Stimulated activated CD4-positive, alpha-beta T cell treated with anti-CD3 and anti-CD28 coated beads, Interleukin-1b, Interleukin-23, amount 100 ng/mL, for 4 hours (primary cell): Measurements from ENCODE around the gene TVP23A.

ENCODE experiments used
- DNase-seq, 2 donors: peaks; one replicate each; pipeline ENCODE4 v3.0.0-alpha.2; 2020; ENCODE audit warnings: low read depth in 2 of 2

TVP23A gene

GRCh38 chr16:10817963-10818941 lies at the start of gene TVP23A:
Gene TVP23A (minus strand): TSS chr16:10818794. CDS start chr16:10818493, 301 bp downstream.
- DNase-seq: no peak

- no peak for DNase-seq
Measured at GRCh38 chr16:10868104-10868595, 49.6 kb upstream of the TVP23A start.

GRCh38 chr16:10867199-10867598 lies 48.6 kb upstream of the TVP23A start:
- no peak for DNase-seq

DNA sequence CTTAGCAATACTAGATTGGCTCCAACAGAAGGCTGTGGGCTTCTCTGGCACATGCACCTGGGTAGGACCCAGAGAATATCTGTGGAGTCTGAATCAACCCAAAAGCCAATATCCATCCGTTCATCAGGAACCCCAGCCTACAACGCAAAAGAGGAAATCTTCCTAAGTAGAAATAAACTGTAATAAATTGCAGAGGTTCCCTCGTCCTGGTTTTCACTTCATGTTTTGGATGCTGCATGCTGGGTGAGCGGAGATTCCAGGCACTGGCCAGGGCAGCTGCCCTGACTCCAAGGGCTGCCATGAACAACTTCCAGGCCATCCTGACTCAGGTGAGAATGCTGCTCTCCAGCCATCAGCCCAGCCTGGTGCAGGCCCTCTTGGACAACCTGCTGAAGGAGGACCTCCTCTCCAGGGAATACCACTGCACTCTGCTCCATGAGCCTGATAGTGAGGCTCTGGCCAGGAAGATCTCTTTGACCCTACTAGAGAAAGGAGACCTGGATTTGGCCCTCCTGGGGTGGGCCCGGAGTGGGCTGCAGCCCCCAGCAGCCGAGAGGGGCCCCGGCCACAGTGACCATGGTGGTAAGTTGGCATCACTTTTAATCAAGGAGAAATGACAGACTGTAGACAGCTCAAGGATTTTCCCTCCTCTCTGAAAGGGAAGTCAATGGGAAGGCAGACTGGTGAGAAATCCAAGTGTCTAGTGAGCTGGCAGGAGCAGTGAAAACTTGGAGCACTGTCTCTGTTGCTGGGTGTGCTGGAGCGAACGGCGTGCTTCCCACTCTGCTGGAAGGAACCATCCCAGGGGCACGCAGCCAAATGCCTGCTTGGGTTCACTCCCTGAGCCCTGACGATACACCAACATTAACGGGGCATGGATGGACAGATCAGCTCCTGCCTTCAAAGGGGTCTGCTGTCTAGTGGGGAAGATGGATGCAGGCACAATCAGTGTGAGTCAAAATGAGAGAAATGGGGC lies 47.7 kb upstream of the TVP23A start:
- DNase-seq: no peak

- DNase-seq: no peak
Measured at GRCh38 chr16:10862438-10862837, 43.8 kb upstream of the TVP23A start.

DNA sequence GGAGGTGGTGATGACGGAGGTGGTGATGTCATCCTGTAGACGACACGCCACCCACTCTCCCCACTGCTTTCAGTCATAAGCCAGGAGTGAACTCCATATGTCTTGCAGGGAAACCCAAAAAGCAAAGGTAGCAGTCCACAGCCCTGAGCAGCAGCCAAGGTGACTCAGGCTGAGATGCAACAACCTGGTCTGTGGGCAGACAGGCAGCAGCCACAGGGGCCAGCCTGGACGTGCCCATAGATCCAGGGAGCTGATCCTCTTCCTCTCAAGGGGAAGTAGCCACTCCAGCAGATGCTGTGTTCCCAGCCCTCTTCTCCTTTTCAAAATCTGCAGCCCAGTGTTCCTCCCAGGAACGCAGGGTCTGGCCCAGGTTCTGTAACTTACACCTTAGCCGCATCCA lies 41.1 kb upstream of the TVP23A start:
- DNase-seq: no peak

GRCh38 chr16:10859020-10859419 lies 40.4 kb upstream of the TVP23A start:
- DNase-seq: no peak

DNA sequence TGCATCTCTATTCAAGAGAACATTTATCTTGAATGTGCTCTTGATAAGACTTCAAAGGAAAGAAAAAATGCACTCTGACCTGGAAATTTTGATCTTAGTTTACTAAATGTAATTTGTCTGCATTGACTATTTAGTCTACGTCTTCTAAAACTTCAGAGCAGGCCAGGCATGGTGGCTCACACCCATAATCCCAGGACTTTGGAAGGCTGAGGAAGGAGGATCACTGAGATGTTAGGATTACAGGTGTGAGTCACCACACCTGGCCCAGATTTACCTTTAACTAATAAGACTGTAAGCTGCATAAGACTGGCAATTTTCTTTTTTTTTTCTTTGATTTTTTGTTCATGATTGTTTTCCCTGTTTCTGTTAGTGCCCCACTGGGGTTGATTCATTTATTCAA lies 39.6 kb upstream of the TVP23A start:
- DNase-seq: no peak

GRCh38 chr16:10856042-10856441 lies 37.4 kb upstream of the TVP23A start:
- DNase-seq: no peak

- no peak for DNase-seq
Measured at GRCh38 chr16:10852948-10853347, 34.4 kb upstream of the TVP23A start.

- DNase-seq: no peak
Measured at GRCh38 chr16:10852286-10852685, 33.7 kb upstream of the TVP23A start.

DNA sequence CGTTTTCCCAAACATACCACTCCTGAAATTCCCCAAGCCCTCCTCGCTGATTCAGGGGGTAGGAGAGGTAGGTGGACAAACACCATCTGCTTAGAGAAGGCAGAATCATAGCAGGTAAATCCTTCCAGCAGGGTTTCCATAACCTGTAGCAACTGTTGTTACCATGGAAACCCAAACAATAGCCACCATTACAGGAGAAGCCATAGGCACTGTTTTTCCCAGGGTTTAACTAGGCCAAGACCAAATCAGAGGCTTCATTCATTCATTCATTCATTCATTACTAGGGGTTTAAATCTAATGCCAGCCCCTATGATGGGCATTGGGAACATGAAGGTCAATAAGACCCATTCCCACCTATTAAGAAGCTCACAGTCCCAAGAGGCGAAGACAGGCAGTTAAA lies 32.9 kb upstream of the TVP23A start:
- DNase-seq: no peak

- no peak for DNase-seq
Measured at GRCh38 chr16:10850478-10850850, 31.9 kb upstream of the TVP23A start.

GRCh38 chr16:10849736-10850477 lies 31.3 kb upstream of the TVP23A start:
- no peak for DNase-seq

DNA sequence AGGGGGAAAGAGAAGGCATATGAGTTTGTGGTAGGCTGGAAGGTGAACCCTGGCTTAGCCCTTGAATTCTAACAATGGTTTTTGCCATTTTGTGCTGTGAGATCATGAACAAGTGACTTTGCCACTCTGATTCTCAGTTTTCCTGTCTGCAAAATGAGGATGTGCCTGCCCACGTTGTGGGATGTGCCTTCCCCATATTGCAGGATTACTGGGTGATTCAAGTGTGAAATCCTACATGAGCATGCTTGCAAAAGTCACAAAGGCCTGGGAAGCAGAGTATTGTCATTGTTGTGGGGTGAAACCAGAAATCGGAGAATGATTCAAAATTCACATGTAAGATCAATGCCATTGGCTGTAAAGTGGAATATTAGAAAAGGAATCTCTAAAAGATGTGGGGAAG lies 28.6 kb upstream of the TVP23A start:
- DNase-seq: no peak

DNA sequence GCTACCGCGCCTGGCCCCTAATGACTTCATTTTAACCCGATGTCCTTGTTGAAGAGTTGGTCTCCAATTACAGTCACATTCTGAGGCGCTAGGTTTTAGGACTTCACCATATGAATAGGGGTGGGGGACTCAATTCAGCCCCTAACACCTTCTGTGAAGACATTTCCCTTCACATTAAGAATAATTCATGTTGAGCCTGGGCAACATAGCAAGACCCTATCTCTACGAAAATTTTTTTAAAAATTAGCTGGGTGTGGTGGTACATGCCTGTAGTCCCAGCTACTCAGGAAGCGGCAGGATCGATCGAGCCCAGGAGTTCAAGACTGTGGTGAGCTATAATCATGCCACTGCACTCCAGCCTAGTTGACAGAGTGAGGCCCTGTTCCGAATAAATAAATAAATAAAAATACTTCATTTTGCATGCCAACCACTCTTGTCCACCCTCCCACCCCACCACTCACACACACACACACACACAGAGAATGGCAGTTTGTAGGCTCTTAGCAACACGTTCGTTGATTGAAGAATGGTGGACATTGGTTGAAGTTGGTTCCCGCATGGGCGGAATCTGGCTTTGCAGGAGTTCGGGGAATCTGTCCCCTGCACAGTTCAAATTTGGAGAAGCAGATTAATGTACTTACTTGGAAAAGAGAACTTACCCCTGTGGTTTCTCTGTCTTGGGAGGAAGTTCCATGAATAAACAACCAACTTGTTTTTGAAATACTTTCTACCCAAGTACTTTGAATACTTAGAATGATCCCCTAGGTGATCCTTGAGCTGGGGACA lies 27.8 kb upstream of the TVP23A start:
- DNase-seq: no peak

- no peak for DNase-seq
Measured at GRCh38 chr16:10840703-10841102, 22.1 kb upstream of the TVP23A start.

DNA sequence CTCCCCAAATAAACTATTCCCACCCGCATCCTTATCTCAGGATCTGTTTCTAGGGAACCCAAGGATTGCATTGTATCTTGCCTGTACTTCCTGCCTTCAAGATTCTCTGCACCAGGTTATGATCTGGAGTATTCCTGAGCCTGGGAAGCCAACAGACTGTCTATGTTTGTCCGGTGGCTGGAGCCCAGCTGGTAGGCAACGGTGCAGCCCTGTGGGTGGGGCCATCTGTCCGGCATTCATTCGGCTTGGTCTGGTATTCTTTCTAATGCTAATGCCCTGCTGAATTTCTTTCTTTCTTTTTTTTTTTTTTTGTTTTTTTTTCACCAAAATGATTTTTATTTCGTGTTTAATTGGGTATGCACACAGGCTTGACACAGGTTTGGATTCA lies 20.7 kb upstream of the TVP23A start:
- DNase-seq: no peak

DNA sequence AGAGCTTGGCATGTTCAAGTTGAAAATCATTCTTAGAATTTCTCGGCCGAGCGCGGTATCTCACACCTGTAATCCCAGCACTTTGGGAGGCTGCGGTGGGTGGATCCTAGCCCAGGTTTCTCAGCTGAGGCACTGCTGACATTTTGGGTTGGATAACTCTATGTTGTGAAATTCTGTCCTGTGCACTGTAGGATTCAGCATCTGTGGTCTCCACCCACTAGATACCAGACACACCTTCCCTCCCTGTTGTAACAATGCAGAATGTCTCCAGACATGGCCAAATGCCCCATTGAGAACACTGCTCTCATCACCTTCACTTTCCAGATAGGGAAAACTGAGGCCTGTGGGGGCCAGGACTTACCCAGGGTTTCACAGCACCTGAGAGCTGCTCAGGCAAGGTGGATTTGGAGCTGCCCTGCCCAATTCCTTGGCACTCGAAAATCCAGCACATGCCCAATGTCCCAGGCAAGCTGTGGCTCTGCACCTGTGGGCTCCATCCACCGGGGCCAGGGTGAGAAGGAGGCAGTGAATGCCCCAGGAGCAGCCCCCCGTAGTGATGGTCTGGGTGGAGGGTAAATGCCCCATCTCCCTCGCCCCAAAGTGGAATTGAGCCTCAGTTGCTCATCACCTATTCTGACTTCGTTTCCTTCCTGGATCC lies 20.2 kb upstream of the TVP23A start:
- DNase-seq: no peak

- no peak for DNase-seq
Measured at GRCh38 chr16:10836174-10836853, 17.7 kb upstream of the TVP23A start.
